Fibroblast of lung (primary cell): ENCODE measurements around the gene HINFP.

ENCODE experiments used
- EZH2 ChIP-seq: IDR thresholded peaks from 2 replicates; pipeline ENCODE4 v1.5.1; 2012; ENCODE audit warnings: low read length, control low read depth, mild to moderate bottlenecking; ENCODE audit errors: missing control alignments
- TF ChIP-seq, protein P1 (sequence below), 2 donors: IDR thresholded peaks in 1 of 2; conservative IDR thresholded peaks in 1 of 2; 1 replicate in 1 of 2; 2 replicates in 1 of 2; pipeline ENCODE4 v1.5.1; 2011 to 2012; ENCODE audit warnings: low read length in 2 of 2, control low read depth in 1 of 2, inconsistent platforms in 1 of 2, low read depth in 1 of 2, mild to moderate bottlenecking in 1 of 2

GRCh38 chr11:119111361-119111925, 9.9 kb upstream of the HINFP start:
- TF ChIP-seq, protein P1, sequence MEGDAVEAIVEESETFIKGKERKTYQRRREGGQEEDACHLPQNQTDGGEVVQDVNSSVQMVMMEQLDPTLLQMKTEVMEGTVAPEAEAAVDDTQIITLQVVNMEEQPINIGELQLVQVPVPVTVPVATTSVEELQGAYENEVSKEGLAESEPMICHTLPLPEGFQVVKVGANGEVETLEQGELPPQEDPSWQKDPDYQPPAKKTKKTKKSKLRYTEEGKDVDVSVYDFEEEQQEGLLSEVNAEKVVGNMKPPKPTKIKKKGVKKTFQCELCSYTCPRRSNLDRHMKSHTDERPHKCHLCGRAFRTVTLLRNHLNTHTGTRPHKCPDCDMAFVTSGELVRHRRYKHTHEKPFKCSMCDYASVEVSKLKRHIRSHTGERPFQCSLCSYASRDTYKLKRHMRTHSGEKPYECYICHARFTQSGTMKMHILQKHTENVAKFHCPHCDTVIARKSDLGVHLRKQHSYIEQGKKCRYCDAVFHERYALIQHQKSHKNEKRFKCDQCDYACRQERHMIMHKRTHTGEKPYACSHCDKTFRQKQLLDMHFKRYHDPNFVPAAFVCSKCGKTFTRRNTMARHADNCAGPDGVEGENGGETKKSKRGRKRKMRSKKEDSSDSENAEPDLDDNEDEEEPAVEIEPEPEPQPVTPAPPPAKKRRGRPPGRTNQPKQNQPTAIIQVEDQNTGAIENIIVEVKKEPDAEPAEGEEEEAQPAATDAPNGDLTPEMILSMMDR (conservative IDR thresholded peaks at IDR 0.05 in 1 of 2, IDR thresholded peaks at IDR 0.05 in 1 of 2; ENCODE audit: low read depth in 1 of 2, low read length in 2 of 2) = no peak
- TF ChIP-seq EZH2 = no peak
